GM21360 (cell line): ENCODE measurements around the gene DACH1.
"Not testable (repeated sequence)": the region's sequence is repeated elsewhere in the genome, so short reads cannot be mapped to it uniquely, and the experiment has no call there.

Experiments used
- ATAC-seq: cut with Tn5 transposase; IDR thresholded peaks from one replicate; pipeline ENCODE4 v1.9.1; 2021; ENCODE audit warnings: mild to moderate bottlenecking, moderate library complexity; ENCODE audit not compliant: unreplicated experiment

Gene DACH1

DNA sequence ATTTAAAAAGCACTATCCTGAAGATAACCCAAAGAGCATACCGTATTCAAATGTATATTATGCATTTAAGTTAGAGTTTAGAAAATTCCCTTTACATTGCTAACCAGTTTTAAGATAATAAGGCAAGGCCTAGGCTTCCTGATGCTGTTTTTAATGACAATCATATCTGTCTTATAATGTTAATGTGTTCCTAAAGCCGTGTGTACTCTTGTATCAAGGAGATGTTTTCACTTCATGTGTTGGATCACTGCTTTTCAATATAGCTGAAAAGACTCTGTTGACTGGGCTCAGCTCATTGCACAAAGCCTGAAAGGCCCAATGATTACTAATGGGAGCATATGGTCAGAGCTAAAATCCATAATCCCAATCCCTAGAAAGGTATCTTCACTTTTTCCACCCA is 81.6 kb downstream of the DACH1 start:
- ATAC-seq = no peak

DNA sequence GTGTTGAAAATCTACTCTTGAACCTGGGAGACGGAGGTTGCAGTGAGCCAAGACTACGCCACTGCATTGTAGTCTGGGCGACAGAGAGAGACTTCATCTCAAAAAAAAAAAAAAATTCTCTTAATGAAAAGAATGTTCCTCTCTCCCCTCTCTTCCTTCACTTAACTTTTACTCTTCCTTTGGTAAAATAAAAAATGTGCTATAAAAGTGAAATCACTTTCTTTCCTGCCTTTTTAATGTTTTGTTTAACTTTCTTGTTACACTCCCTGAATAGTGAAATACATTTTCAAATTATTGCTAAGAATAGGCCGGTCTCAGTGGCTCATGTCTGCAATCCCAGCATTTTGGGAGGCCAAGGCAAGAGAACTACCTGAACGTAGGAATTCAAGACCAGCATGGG is 86.5 kb downstream of the DACH1 start:
- no peak for ATAC-seq

GRCh38 chr13:71778998-71779397 is 88.0 kb downstream of the DACH1 start:
- not testable (repeated sequence) for ATAC-seq

GRCh38 chr13:71775966-71776365 is 91.0 kb downstream of the DACH1 start:
- no peak for ATAC-seq

DNA sequence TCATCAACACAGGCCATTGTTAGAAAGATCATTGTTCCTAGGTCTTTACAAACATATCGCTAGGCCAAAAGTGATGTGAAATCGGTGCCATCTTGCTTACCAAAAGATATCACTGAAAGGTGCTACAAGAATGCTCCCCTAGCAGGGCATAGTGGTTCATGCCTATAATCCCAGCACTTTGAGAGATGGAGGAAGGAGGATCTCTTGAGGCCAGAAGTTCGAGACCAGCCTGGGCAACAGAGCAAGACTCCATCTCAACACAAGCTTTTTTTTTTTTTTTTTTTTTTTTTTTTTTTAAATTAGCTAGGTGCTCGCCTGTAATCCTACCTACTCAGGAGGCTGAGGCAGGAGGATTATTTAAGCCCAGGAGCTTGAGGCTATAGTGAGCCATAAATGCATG is 92.1 kb downstream of the DACH1 start:
- no peak for ATAC-seq

- no peak for ATAC-seq
Measured at GRCh38 chr13:71773531-71773930, 93.5 kb downstream of the DACH1 start.

- no peak for ATAC-seq
Measured at GRCh38 chr13:71772361-71772760, 94.6 kb downstream of the DACH1 start.

- no peak for ATAC-seq
Measured at GRCh38 chr13:71771144-71771543, 95.9 kb downstream of the DACH1 start.

- ATAC-seq = no peak
Measured at GRCh38 chr13:71770710-71771109, 96.3 kb downstream of the DACH1 start.

DNA sequence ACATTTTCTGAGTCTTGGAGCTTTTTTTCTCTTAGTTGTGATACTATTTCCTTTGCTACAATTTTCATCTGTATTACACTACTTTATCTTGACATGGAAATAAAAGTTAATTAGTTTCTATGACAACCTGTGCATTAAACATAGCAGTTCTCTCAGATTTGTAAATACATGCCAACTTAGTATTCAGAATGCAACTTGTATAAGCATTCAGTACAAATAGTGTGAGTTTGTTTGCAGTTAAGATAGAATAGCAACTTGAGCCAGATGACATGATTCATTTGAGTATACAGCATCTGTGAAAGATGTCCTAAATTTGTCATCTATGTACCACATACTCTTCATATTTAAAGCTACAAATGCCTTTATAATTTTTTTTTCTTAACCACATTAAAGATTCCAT is 98.1 kb downstream of the DACH1 start:
- no peak for ATAC-seq

DNA sequence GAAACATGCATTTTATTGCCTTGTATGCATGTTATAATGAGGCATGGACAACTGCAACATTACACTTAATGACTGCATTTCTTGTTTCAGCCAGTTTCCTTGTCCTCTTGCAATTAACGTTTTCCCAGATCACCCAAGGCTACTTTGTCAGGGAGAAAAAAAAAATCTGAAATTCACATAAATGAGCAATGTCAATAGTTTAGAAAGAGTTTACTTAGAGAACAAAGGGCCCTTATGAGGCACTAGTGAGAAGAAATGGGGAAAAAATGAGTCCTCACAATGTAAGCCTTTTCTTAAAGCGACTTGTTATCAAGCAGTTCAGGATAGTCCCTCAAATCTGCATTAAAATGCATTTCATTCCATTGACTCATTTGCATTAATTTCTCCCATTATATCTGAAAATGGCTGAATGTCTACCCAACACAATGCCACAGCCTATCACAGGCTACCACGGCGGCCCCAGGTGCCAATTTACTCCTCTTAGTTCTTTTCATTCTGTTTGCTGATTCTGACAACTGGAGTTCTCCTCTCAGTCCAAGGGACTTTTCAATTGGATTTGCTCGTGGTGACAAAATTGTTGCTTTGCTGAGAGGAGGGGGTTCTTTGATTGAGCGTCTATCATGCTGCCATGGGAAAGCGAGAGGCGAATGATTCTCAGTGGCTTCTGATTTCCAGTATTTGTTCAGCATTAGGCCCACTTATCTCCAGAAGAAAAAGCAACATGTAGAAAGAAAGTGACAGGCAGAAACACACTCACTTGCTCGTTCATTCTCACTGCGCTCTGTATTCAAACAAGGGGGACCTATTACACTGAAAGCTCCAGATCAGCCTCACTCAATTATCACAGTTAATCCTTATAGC is 107.1 kb downstream of the DACH1 start:
- no peak for ATAC-seq

GRCh38 chr13:71758828-71759227 is 108.2 kb downstream of the DACH1 start:
- no peak for ATAC-seq

GRCh38 chr13:71754407-71754974 is 112.5 kb downstream of the DACH1 start:
- ATAC-seq = no peak

GRCh38 chr13:71752775-71753513 is 114.1 kb downstream of the DACH1 start:
- ATAC-seq = no peak

DNA sequence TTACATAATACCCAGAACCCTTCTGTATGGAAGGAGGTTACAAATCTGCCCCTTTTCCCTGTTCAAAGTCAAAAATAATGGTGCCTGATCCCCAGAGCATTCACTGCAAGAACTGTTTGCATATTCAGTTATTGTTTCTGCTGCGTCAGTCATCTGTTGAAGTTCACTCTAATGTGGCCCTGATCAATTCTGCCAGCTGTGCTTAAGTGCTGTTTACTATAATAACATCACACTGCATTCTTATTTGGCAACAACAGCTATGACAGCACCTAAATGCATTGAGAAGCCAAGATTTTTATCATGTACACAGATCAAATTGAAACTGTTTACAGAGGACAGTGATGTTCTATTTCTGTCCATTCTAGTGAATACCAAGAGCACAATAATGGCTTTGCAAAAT is 115.9 kb downstream of the DACH1 start:
- no peak for ATAC-seq

GRCh38 chr13:71730267-71730666 is 136.7 kb downstream of the DACH1 start:
- ATAC-seq = no peak

GRCh38 chr13:71729441-71729840 is 137.6 kb downstream of the DACH1 start:
- no peak for ATAC-seq

DNA sequence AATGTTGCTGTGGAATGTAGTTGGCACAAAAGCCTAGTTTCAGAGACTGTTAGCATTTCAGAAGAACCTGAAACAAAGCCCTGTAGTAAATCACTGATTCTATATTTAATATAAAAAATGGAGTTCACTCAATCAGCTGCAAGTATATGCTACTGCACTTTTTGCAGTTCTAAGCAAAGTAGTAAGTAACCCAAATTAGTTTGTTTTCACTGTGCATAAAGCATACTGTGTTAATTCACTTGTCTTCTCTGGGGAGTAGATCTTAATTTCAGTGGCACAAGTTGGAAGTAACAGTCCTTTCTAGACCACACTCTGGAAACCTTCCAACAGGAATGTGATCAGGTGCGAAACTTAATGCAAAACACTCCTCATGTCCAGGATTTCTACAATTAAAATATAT is 139.3 kb downstream of the DACH1 start:
- no peak for ATAC-seq

DNA sequence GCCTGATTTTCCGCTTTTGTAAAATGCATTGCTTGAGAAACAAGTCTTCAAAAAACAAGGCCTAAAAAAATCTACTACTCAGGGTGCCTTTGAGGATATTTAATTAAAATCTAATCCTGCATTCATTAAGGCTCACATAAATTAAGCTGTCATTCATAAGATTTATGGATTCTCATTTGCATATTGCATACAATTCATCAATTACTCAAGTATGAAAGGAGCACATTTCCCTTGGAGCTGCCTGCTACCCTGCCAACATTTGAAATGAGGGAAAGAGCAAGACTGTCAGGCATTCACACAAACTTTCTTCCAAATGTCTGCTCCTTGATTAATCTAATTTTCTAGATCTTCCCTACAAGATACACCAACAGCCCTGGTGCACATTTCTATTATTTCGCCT is 140.0 kb downstream of the DACH1 start:
- no peak for ATAC-seq

GRCh38 chr13:71722206-71722605 is 144.8 kb downstream of the DACH1 start:
- no peak for ATAC-seq

- no peak for ATAC-seq
Measured at GRCh38 chr13:71721104-71721503, 145.9 kb downstream of the DACH1 start.

GRCh38 chr13:71718931-71719330 is 148.1 kb downstream of the DACH1 start:
- no peak for ATAC-seq
